Thyroid gland (tissue), 4 donors: ENCODE measurements around the gene ADAMTS14.
"Not testable (repeated sequence)": the region's sequence is repeated elsewhere in the genome, so short reads cannot be mapped to it uniquely, and the experiment has no call there.

Experiments used
- CTCF ChIP-seq, 6 experiments: fragments of 200-600 bp in 3 of 6; fragments of 450-650 bp in 3 of 6; sonication (generic) in 3 of 6; IDR thresholded peaks; one replicate each; pipeline ENCODE4 v1.5.1; 2016 to 2019; ENCODE audit warnings: antibody characterized with exemption in 6 of 6, mild to moderate bottlenecking in 2 of 6, inconsistent platforms in 1 of 6, moderate library complexity in 1 of 6
- POLR2A ChIP-seq, 2 donors: fragments of 450-650 bp; IDR thresholded peaks; one replicate each; pipeline ENCODE4 v1.6.1; 2017; ENCODE audit warnings: antibody characterized with exemption in 2 of 2, mild to moderate bottlenecking in 2 of 2, moderate library complexity in 1 of 2

- not testable (repeated sequence) for TF ChIP-seq CTCF, POLR2A (IDR thresholded peaks at IDR 0.05)
Measured at GRCh38 chr10:70643272-70643671, 29.0 kb upstream of the ADAMTS14 start.
